Activated CD8-positive, alpha-beta memory T cell treated with anti-CD3 and anti-CD28 coated beads for 36 hours (primary cell): ENCODE data around the gene TMPRSS9. TPM values are rescaled to one million over a fixed set of nuclear protein-coding genes. Genes with fewer than 3 reads are reported as not detected.

Source experiments
- CTCF ChIA-PET: fragments of 350-600 bp; sonication (Branson Sonifier 250); formaldehyde crosslinking; loops from one replicate; lab custom pipeline; 2021; ENCODE audit warnings: antibody characterized with exemption; lab: Charles Lee
- POLR2A ChIA-PET: fragments of 350-600 bp; sonication (Branson Sonifier 250); formaldehyde crosslinking; loops from one replicate; lab custom pipeline; 2021; ENCODE audit warnings: antibody characterized with exemption; lab: Charles Lee
- total RNA-seq, 2 experiments: library from RNA; stranded (reverse); gene quantifications; one replicate each; pipeline ENCODE4 v1.2.3, GENCODE V29; 2021

TMPRSS9 gene
- total RNA-seq, 2 experiments from 2014 or later, result not detected

DNA sequence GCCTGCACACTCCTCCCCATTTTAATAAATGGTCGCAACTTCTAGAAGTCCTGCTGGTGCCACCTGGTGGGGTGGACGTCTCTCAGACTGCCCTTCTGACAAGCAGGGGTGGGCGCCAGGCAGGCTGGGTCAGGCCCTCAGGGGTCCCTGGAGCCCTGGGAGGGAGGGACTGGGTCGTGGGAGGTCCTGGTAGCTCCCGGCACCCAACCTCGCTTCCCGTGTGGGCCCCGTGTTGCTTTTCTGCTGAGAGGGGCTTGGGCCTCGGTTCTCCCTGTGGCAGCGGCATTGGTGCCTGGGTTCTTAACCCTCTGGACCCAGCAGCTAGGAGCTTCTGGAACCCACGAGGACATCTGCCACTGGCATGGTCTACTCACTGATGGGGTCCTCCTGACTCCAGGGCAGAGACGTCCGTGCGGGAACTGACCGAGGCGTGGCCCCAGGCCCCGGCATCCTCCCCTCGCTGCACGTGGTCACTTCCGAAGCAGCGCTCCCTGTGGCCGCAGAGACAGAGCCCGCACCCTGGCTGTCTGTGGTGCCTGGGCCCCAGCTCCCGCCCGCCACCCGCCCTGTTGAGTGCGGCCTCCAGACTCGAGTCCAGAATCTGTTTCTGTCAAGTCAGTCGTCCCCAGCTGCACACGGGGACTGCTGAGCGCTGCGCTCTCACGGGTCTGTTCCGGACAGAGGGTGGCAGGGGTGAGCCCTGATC, 6.0 kb upstream of the TMPRSS9 start:
- ChIA-PET CTCF (no interaction called here), POLR2A (no interaction called here)

DNA sequence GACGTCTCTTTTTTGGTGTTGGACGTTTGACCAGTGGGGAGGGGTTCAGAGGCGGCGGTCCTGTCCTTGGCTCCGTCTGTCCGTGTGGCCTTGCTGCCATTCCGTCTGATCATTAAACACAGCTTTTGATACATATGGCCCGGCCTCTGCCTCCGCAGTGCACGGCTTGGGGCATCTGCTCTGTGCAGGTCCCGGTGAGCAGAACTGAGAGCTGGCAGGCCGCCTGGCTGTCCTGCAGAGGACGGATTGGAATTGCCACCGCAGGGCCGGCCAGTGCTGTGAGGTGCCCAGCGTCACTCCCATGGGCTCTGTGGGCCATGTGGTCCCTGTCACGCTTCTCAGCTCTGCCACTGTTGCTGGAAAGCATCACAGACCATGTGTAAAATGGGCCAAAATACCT, 5.4 kb upstream of the TMPRSS9 start:
- POLR2A ChIA-PET, result no interaction called here
- CTCF ChIA-PET, result no interaction called here

DNA sequence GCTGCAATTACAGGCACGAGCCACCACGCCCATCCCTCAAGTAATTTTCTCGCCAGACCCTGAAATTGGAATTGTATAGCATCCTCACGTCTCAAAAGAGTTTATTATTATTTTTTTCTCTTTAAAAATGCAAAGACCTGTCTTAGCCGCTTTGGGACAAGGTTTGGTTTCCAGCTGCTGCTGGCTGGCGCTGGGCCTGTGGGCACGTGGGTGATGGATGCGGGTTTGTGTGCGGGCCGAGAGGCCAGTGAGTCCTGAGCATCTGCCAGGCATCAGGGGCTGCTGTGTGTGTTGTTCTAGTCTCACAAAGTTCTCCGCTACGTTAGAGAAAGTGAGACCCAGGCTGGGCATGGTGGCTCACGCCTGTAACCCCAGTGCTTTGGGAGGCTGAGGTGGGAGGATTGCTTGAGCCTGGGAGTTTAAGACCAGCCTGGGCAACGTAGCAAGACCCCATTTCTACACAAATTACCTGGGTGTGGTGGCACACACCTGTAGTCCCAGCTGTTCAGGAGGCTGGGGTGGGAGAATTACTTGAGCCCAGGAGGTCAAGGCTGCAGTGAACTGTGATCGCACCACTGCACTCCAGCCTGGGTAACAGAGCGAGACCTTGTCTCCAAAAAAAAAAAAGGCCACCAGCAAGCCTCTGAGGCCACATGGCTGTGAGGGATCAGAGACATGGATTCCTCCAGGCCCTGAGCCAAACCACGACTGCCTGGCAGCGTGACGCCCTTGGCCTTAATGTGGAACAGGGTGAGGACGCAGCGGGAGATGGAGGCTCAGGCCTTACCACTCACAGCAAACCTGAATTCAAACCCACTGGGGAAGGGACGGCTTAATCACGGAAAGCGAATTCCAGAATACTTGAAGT, 4.7 kb upstream of the TMPRSS9 start:
- ChIA-PET CTCF (no interaction called here), POLR2A (no interaction called here)

DNA sequence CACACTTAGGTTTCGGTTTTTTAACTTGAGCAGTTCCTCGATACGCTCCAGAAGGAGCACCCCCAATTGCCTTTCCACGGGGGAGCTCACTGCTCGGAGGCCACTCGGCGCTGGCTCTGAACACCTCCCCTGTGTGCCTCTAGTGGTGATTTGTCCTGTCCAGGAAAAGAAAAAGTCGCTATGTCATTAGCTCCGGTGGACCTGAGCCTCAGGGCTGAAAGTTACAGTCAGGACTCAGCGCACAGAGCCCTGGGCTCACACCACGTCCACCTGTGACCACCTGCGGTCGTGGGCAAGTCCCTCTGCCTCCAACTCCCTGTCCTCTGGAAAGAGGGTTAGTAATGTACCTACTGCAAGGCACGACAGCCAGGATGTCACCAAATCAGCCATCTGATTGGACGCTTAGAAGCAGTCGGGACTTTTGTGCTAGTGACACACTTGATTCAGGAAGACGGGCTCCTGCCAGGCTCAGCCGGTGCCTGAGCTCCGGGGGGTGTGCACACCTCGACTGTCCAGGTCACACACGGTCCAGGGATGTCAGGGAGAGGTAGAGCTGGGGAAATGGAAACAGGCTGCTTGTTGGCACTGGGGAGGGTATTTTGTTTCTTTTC, 3.9 kb upstream of the TMPRSS9 start:
- POLR2A ChIA-PET, result no interaction called here
- CTCF ChIA-PET, result interaction anchor here (0.5 kb wide), 1 partner anchor 814 kb away, joined by 4 read pairs; no protein-coding TSS in a partner anchor

DNA sequence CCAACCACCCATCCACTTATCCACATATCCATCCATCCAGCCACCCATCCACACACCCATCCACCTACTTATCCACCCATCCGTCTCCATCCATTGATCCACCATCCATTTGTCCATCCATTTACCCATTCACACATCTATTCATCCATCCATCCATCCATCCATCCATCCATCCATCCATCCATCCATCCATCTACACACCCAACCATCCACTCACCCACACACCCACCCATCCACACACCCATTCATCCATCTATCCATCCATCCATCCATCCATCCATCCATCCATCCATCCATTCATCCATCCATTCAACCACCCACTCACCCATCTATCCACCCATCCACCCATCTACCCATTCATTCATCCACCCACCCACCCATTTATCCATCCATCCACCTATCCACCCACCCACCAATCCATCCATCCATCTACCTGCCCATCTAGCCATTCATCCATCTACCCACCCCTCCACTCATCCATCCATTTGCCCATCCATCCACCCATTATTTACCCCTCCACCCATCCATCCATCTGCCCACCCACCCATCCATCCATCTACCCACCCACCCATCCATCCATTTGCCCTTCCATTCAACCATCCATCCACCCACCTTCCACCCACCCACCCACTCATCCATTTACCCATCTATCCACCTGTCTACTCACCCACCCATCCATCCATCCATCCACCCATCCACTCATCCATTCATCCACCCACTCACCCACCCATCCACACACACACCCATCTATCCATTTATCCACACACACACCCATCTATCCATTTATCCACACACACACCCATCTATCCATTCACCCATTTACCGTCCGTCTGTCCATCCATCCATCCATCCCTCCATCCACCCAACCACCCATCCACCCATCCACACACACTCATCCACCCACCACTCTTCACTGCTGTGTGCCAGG, 2.5 kb upstream of the TMPRSS9 start:
- CTCF ChIA-PET, result no interaction called here
- POLR2A ChIA-PET, result no interaction called here

DNA sequence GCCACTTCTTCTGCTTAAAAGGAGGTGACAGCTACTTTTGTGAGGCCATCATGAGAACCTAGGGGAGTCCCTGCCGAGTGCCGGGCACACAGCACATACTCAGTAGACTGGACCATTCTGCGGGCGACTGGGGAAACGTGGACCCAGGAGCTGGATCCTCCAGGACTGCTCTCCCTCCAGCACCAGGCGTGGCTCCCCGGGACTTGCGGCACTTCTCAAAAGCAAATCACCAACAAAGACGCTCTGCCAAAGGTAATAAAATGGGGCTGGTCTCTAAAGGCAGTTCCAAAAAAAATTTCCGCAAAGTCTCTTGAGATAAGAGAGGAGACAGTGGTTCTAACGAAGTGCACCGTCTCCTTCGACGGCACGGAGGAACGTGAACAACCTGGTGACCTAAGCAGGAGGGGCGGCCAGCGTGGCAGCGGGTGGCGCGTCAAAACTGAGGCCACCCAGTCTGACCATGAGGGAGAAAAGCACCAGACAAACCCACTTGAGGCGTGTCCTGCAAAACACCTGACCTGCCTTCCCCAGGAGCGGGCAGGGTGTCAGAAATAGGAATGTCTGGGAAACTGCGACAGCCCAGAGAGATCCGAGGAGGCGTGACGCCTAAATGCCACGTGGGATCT, 1.4 kb upstream of the TMPRSS9 start:
- POLR2A ChIA-PET, result no interaction called here

DNA sequence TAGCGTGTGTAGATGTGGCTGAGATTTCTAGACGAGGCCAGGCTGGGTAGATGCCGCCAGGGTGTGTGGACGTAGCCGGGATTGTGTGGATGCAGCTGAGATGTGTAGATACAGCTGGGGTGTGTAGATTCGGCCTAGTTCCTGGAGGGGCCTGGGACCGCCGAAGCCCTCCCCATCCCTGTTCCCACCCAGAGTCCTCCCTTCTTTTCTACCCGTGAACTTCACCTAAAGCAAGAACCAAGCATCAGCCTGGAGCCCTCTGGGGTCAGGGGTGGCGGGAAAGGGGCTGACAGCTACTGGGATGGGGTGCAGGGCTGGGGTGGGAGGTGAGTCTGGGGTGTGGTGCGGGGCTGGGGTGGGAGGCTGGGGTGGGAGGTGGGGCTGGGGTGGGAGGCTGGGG, 768 bp downstream of the TMPRSS9 start:
- ChIA-PET POLR2A (no interaction called here), CTCF (interaction anchor here (0.5 kb wide), 1 partner anchor 89 kb away, joined by 3 read pairs; no protein-coding TSS in a partner anchor)

More for the DNA sequence above, 1.4 kb upstream of the TMPRSS9 start:
- CTCF ChIA-PET, result no interaction called here

DNA sequence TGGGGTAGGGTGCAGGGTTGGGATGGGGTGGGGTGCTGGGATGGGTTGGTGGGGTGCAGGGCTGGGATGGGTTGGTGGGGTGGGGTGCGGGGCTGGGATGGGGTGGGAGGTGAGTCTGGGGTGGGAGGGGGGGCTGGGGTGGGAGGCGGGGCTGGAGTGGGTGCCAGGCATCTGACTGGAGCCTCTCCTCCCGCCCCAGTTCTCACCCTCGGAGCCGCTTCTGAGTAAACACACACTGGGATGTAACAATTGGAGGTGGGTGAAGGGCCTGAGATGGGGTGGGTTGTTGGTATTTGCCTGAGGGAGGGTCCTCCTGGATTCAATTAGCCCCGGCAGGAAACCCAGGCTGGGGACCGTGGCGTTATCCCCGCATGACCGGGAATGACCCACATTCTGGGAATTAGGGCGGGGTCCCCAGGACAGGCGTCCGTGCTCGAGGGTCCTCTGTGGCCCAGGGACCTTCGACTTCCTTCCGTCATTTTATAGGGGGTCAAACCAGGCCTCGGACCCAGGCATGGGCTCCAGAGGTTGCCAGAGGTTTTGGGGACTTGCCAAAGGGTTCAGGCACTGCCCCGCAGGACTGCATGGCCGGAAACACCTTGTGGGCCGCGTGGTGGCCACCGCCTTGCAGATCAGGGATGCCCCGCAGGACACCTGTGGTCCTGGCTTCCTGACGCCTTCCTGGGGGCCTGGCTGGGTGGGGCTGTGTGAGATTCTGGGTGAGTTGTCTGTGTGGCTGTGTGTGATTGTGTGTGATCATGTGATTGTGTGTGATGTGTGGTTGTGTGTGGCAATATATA, 1.4 kb downstream of the TMPRSS9 start:
- ChIA-PET CTCF (interaction anchor here (0.5 to 0.6 kb wide), 2 partner anchors 89 to 206 kb away, joined by 3 read pairs; no protein-coding TSS in a partner anchor), POLR2A (no interaction called here)

DNA sequence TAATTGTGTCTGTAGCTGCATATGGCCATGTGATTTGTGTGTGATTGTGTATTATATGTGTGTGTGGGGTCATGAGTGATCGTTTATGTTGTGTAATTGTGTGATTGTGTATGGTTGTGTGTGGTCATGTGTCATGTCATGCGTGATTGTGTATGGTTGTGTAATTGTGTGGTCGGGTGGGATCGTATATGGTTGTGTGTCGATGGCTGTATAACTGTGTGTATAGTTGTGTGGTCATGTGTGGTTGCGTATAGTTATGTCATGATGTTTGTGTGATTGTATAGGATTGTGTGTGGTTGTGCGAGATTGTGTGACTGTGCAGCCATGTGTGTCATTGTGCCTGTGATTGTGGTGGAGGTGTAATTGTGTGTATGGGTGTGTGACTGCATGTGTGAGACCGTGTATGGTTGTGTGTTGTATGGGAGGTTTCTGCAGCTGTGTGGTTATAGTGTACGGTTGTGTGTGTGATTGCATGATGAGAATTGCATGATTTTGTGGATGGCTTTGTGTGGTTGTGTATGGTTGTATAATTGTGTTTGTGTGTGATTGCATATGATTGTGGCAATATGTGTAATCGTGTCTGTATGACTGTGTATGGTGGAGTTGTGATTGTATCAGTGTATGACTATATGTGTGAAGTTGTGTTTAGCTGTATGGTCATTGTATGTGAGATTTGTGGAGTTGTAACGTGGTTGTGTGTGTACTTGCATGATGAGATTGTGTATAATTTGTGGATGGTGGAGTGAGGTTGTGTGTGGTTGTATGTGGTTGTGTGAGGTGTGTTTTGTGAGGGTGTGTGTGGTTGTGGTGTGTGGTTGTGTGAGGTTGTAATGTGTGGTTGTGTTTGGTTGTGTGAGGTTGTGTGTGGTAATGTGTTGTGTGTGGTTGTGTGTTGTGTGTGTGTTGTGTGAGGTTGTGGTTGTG, 2.2 kb downstream of the TMPRSS9 start:
- POLR2A ChIA-PET, result no interaction called here
- CTCF ChIA-PET, result interaction anchor here (0.6 kb wide), 1 partner anchor 207 kb away, joined by 3 read pairs; no protein-coding TSS in a partner anchor

DNA sequence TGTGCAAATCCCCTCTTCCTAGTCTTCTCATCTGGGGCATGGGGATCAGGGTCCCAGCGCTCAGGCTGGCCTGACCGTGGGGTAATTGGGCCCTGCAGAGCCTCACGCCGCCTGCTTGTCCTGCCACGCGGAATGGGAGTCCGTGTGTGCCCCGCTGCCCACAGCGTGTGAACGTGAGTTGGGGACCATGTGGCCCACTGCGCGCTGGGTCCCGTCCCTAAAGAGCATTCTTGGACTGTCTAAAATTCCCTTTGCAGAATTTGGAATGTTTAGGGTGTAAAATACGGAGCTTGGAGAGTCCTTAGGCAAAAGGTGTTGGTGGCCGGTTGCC, 2.9 kb downstream of the TMPRSS9 start:
- POLR2A ChIA-PET, result no interaction called here
- CTCF ChIA-PET, result no interaction called here

DNA sequence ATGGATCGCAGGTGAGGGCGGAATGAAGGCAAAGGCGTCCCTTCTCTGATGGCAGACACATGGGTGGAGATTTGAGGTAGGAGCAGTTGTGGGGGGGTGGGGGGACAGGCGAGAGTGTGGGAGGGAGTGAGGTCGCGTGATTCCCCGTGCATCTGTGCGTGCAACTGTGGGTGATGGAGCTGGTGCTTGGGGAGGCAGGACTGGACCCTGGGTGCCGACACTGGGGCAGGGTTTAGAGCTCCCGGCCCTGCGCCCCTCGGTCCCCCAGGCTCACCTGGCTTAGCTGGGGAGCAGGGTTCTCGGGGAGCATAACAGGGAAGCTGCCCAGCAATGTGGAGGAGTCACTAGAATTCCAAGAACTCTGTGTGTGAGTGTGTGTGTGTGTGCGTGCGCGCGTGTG, 3.4 kb downstream of the TMPRSS9 start:
- ChIA-PET POLR2A (no interaction called here), CTCF (no interaction called here)

DNA sequence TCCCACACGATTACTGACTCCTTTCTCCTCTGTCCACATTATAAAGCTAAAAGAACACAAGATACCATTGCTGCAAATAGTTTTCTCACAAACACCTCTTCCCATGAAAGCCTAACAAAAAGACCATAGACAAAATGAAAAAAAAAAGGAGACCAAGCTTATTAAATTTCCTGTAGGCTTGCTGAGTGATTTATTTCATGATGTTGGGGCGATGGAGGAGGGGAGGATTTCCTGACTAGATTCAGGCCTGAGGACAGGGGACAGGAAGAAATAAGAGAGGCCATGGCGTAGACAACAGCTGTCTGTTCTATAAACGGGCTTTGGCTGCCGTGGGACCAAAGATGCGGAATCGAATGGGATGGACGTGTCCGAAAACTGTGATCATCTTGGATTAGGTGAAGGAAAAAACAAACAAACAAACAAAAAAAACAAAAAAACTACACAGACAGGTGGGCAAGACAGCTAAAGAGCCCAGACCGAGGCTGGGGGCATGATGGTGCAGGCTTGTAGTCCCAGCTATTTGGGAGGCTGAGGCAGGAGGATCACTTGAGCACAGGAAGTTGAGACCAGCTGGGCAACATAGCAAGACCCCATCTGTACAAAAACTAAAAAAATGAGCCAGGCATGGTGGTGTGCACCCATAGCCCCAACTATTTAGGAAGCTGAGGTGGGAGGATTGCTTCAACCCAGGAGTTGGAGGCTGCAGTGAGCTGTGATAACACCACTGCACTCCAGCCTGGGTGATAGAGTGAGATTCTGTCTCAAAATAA, 5.3 kb downstream of the TMPRSS9 start:
- CTCF ChIA-PET, result interaction anchor here (1.2 to 1.3 kb wide), 2 partner anchors 306 to 616 kb away, joined by 3 read pairs; no protein-coding TSS in a partner anchor
- POLR2A ChIA-PET, result no interaction called here

DNA sequence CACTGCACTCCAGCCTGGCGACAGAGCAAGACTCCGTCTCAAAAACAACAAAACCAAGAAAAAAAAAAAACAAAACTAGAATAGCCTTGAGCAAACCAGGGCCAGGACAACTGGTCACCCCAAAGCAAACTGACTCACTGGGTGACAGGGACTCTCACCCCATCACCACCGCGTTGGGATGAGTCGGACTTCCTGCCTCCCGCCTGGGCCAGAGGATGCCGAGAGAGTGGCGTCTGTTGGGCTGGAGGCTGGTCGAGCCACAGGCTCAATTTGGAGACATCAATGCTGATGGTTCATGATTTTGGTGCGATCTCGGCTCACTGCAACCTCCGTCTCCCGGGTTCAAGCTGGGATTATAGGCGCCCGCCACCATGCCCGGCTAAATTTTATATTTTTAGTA, 11.6 kb downstream of the TMPRSS9 start:
- CTCF ChIA-PET, result no interaction called here
- POLR2A ChIA-PET, result no interaction called here

DNA sequence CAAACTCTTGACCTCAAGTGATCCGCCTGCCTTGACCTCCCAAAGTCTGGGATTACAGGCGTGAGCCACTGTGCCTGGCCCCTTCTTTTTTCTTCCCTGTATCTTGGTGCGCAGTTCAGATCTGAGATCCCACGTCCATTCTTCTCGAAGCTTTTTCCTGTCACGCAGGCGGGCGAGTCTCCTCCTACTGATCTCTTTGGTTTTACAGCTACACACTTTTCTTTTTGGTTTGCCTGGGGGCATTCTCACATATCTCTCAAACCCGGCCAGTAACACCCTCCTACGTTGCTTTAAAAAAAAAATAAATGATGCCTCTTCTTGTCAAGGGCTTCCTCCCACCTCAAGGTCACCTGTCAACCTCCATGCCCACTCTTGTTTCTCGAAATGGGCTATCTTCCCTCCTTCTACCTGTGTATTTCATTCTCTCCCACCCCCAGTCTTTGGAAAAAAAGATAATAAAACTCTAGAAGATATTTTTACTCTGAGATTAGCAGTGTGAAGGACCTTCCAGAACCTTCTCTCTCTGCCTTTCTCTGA, 12.1 kb downstream of the TMPRSS9 start:
- ChIA-PET CTCF (no interaction called here), POLR2A (no interaction called here)

DNA sequence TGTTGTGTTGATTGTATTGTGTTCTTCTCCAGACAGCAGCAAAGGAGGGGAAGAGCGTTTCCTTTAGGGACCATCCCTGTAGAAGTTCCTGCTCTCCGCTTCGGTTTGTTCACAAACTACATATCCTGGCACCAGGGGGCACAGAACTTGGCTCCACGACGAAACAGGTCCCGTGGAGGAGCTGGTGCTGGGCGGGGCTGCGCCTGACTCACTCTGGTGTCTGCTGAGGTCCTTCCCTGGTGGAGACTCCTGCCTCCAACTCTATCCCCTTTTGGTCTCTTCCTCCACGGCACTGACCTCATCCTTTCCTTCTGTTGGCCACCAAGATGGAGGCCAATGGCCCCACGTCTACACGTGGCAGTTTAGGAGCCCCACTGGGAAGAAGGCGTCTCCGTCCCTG, 14.7 kb downstream of the TMPRSS9 start:
- ChIA-PET POLR2A (no interaction called here), CTCF (no interaction called here)
